ENCODE data around the gene RAPGEF1. TPM values are rescaled to one million over a fixed set of nuclear protein-coding genes. Genes with fewer than 3 reads are reported as not detected.

The RAPGEF1 gene
- total RNA-seq, 1 experiment from 2014 or later, result 55.6 TPM

DNA sequence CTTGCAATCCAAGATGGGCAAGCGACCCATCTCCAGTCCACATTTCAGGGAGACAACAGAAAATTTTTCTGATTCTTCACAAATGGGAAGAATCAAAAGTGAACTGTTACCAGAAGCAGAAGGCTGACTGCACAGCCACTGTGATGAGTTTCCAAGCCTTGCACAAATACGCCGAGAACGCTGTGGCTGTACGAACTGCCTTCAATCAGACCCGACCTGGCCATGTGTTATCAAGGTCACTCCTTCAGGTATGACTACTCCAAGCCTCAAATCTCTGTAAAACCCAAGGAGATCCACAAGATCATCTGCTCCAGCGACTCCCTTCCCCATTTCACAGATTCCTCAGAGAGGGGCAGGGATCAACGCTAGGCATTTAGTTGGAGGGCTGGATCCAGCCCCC, 26.9 kb downstream of the RAPGEF1 start:
- Histone ChIP-seq H4K20me1 (ENCODE audit: control insufficient read depth, insufficient read depth, insufficient read length) (no peaks in the 10 kb centered on the region), H3T11ph (ENCODE audit: low read length) (no peak overlapping the region), H2AK5ac (ENCODE audit: insufficient read length, low read length) (no peak overlapping the region), H4K91ac (ENCODE audit: insufficient read length, low read depth, low read length) (no peak overlapping the region), H3K9me3 (ENCODE audit: control insufficient read depth, low read depth, low read length) (no peaks in the 10 kb centered on the region), H3K56ac (ENCODE audit: insufficient read length, low read depth, low read length) (no peak overlapping the region), H2BK120ac (ENCODE audit: low read depth, low read length, poor library complexity, severe bottlenecking) (no peak overlapping the region), H2BK15ac (ENCODE audit: low read depth, low read length) (no peak overlapping the region), H2BK5ac (ENCODE audit: insufficient read length, low read length) (no peak overlapping the region), H2AFZ (ENCODE audit: low read length) (no peak overlapping the region), H3K18ac (ENCODE audit: insufficient read length, low read depth, low read length) (no peak overlapping the region), H3K23me2 (ENCODE audit: insufficient read length, low read depth, low read length, poor library complexity, severe bottlenecking) (no peaks in the 10 kb centered on the region), H3K27me3 (ENCODE audit: insufficient read depth, low read length) (no peaks in the 10 kb centered on the region), H3K4ac (ENCODE audit: low read depth, low read length) (no peak overlapping the region), H2BK12ac (ENCODE audit: insufficient read length, low read depth, low read length) (no peak overlapping the region), H3K79me2 (ENCODE audit: insufficient read depth, low read length) (peaks cover 5% of the 10 kb centered on the region; the same call in 1 of the 2 replicates), H3K9ac (ENCODE audit: extremely low read depth, insufficient read length, low read length) (no peak overlapping the region), H3K79me1 (ENCODE audit: insufficient read depth, low read depth, low read length, poor library complexity, severe bottlenecking) (peaks cover 9% of the 10 kb centered on the region), H3K27ac (ENCODE audit: insufficient read length, low read depth, low read length) (no peak overlapping the region), H2BK20ac (ENCODE audit: low read depth, low read length, poor library complexity, severe bottlenecking) (no peak overlapping the region), H3K4me1 (ENCODE audit: insufficient read depth, low read length) (peaks cover 9% of the 10 kb centered on the region; the same call in 1 of the 2 replicates), H3K23ac (ENCODE audit: insufficient read length, low read depth, low read length) (no peak overlapping the region), H4K5ac (ENCODE audit: insufficient read length, low read depth, low read length) (no peak overlapping the region), H4K8ac (replicated peaks; ENCODE audit: insufficient read length, low read depth, low read length) (no peak overlapping the region), H3K14ac (ENCODE audit: insufficient read depth, low read length) (no peak overlapping the region), H3K4me2 (ENCODE audit: insufficient read depth, insufficient read length, low read length) (no peak overlapping the region)
- no peak for TF ChIP-seq CTCF (conservative IDR thresholded peaks at IDR 0.05)
- Mint-ChIP-seq H3K4me3 (no peak overlapping the region), H3K36me3 (ENCODE audit: insufficient read depth in 1 of 3, low read depth in 3 of 3) (no peaks in the 10 kb centered on the region; a peak in 2 of 7 replicates), H3K4me1 (peaks cover 32 to 38% of the 10 kb centered on the region in 2 experiments), H3K27ac (peak overlapping the region in 2 of 3 experiments; percentile 29 to 52; a peak in 3 of 7 replicates), H3K27me3 (ENCODE audit: low read depth) (no peaks in the 10 kb centered on the region), H3K9me3 (no peaks in the 10 kb centered on the region)
- DNase-seq, result no peak
- WGBS (ENCODE audit: extremely low coverage, insufficient read length, low lambda C conversion rate), result no CpG with 5 or more reads among the region's 8 CpGs

Data from H9 (cell line).